C4-2B (cell line): ENCODE results near the gene AFG3L2.

Experiments used
- H3K27ac ChIP-seq: fragments of 450-650 bp; 2 replicates; pipeline ENCODE4 v1.5.1; 2017
- CTCF ChIP-seq: fragments of 450-650 bp; conservative IDR thresholded peaks from 2 replicates; pipeline ENCODE4 v1.5.1; 2017; ENCODE audit warnings: mild to moderate bottlenecking
- ZFX ChIP-seq: fragments of 450-650 bp; IDR thresholded peaks from 2 replicates; pipeline ENCODE4 v1.6.1; 2017

The AFG3L2 gene

GRCh38 chr18:12336171-12336613, 40.8 kb downstream of the AFG3L2 start:
- TF ChIP-seq CTCF (no peak), ZFX (no peak)
- peak overlapping the region; percentile 67 for H3K27ac ChIP-seq

- peak overlapping the region; percentile 67 for H3K27ac ChIP-seq
- no peak for TF ChIP-seq CTCF
- TF ChIP-seq ZFX: no peak
Measured at GRCh38 chr18:12335503-12335902, 41.5 kb downstream of the AFG3L2 start.

GRCh38 chr18:12334863-12335262, 42.2 kb downstream of the AFG3L2 start:
- no peak overlapping the region; the same call in 1 of the 2 replicates for H3K27ac ChIP-seq
- TF ChIP-seq ZFX: no peak
- TF ChIP-seq CTCF: no peak

GRCh38 chr18:12334366-12334808, 42.6 kb downstream of the AFG3L2 start:
- TF ChIP-seq CTCF (no peak), ZFX (no peak)
- H3K27ac ChIP-seq: no peak overlapping the region

GRCh38 chr18:12333506-12334290, 43.3 kb downstream of the AFG3L2 start:
- TF ChIP-seq ZFX (no peak), CTCF (no peak)
- H3K27ac ChIP-seq: no peak overlapping the region

GRCh38 chr18:12330766-12331165, 46.3 kb downstream of the AFG3L2 start:
- TF ChIP-seq CTCF (no peak), ZFX (no peak)
- no peak overlapping the region for H3K27ac ChIP-seq

GRCh38 chr18:12329125-12329698, 47.8 kb downstream of the AFG3L2 start:
- TF ChIP-seq ZFX (no peak), CTCF (no peak)
- no peak overlapping the region for H3K27ac ChIP-seq
